ENCODE data around the gene TGFB1I1. TPM values are rescaled to one million over a fixed set of nuclear protein-coding genes. Genes with fewer than 3 reads are reported as not detected.

The TGFB1I1 gene
- 10 to 100 TPM; 17.4 to 31.8 (median 30.1) TPM for total RNA-seq

- no peak for TF ChIP-seq POLR2A (IDR thresholded peaks at IDR 0.05)
- no peak for TF ChIP-seq POLR2AphosphoS5 (IDR thresholded peaks at IDR 0.05)
- TF ChIP-seq CTCF (IDR thresholded peaks at IDR 0.05): no peak
- Histone ChIP-seq H3K4me3 (peak within 1 kb of the TSS; percentile 63 to 77 (median 74)), H3K9me3 (no peaks in the 10 kb centered on the region), H3K4me1 (no peaks in the 10 kb centered on the region), H3K36me3 (no peaks in the 10 kb centered on the region), H3K27ac (peak within 1 kb of the TSS; percentile 87 to 94), H3K27me3 (no peaks in the 10 kb centered on the region)
- intact Hi-C loops (cut with DNase I; ENCODE audit: low total_unique reads): no loop called here
- peak in 1 of 2 donors; percentile 65 for DNase-seq (ENCODE audit: low spot score in 2 of 2)
Observed at GRCh38 chr16:31471875-31472708, at the start of gene TGFB1I1. Gene TGFB1I1, plus strand, starts transcription at chr16:31472152. Its CDS starts 37 bp downstream, at chr16:31472189.

DNA sequence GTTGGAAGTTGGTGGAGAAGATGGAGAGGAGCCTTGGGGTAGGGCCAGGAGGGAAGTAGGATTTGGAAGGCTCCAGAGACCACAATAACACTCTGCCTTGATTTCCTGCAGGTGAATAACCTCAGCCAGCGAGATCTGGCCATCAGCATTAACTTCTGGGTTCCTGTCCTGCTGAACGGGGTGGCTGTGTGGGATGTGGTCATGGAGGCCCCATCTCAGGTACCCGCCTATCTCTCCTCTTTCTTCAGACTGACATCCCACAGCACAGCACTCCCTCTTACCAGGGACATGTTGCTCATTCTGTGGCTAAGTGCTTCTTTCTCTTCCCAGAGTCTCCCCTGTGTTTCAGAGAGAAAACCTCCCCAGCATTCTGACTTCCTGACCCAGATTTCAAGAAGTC, 48.7 kb upstream of the TGFB1I1 start:
- TF ChIP-seq POLR2A (IDR thresholded peaks at IDR 0.05) (no peak), CTCF (IDR thresholded peaks at IDR 0.05) (no peak), POLR2AphosphoS5 (IDR thresholded peaks at IDR 0.05) (no peak)
- Histone ChIP-seq H3K9me3 (no peaks in the 10 kb centered on the region), H3K4me3 (no peak overlapping the region), H3K4me1 (no peaks in the 10 kb centered on the region), H3K27ac (no peak overlapping the region), H3K36me3 (no peaks in the 10 kb centered on the region), H3K27me3 (peaks cover 0 to 9% of the 10 kb centered on the region in 2 donors)
- intact Hi-C loops (cut with DNase I; ENCODE audit: low total_unique reads): no loop called here
- no peak for DNase-seq (ENCODE audit: low spot score in 2 of 2)

GRCh38 chr16:31423801-31424200, 48.2 kb upstream of the TGFB1I1 start:
- H3K4me1 ChIP-seq: no peaks in the 10 kb centered on the region
- H3K9me3 ChIP-seq: no peaks in the 10 kb centered on the region
- H3K27me3 ChIP-seq: peaks cover 0 to 9% of the 10 kb centered on the region in 2 donors
- TF ChIP-seq CTCF (IDR thresholded peaks at IDR 0.05): no peak
- TF ChIP-seq POLR2AphosphoS5 (IDR thresholded peaks at IDR 0.05): no peak
- TF ChIP-seq POLR2A (IDR thresholded peaks at IDR 0.05): no peak
- no peak overlapping the region for H3K4me3 ChIP-seq
- no peaks in the 10 kb centered on the region for H3K36me3 ChIP-seq
- intact Hi-C loops (cut with DNase I; ENCODE audit: low total_unique reads): no loop called here
- no peak overlapping the region for H3K27ac ChIP-seq
- no peak for DNase-seq (ENCODE audit: low spot score in 2 of 2)

DNA sequence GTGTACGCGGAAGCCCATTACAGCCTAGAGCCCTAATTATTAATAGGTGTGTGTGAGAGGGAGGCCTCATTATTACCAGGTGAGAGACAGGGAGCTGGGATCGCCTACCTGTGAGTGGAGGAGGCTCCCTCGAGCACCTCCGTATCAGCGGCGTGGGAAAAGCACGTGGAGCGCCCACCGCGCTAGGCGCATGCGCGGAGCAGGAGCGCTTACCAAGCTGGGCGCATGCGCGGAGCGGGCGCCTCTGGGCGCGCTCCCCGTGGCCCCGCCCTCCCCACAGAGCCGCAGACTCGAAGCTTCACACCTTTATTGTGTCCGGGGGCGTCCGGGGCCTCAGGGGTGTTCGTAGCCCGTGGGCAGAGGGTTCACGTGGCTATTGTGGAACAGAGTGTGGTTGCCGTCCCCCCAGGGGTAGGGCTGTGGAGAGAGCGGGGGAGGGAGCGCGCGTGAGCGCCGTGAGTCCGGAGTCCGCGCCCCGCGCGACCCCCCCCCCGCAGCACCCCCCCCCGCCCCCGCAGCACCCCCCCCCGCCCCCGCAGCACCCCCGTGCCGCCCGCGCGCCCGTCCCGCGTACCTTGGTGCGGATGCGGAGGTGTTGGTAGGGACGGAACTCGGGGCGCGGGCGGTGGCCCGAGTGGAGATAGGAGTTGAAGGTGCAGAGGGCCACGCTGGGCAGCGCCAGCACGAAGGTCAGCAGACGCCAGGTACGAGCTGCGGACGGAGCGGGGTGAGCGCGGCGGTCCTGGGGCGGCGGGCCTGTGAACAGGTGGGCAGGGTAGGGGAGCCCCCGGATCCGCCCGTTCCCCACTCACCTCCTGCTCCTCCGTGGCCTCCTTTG, 44.3 kb upstream of the TGFB1I1 start:
- H3K4me3 ChIP-seq: peak overlapping the region; percentile 35 to 75 (median 55)
- H3K9me3 ChIP-seq: no peaks in the 10 kb centered on the region
- no peaks in the 10 kb centered on the region for H3K36me3 ChIP-seq
- peaks cover 0 to 2% of the 10 kb centered on the region in 2 donors for H3K27me3 ChIP-seq
- TF ChIP-seq CTCF (IDR thresholded peaks at IDR 0.05) (no peak), POLR2A (IDR thresholded peaks at IDR 0.05) (no peak), POLR2AphosphoS5 (IDR thresholded peaks at IDR 0.05) (no peak)
- intact Hi-C loops (cut with DNase I; ENCODE audit: low total_unique reads): no loop called here
- H3K4me1 ChIP-seq: no peaks in the 10 kb centered on the region
- no peak for DNase-seq (ENCODE audit: low spot score in 2 of 2)
- H3K27ac ChIP-seq: no peak overlapping the region

- intact Hi-C loops (cut with DNase I; ENCODE audit: low total_unique reads): no loop called here
- Histone ChIP-seq H3K27ac (no peak within 1 kb of the TSS), H3K4me1 (no peaks in the 10 kb centered on the region), H3K27me3 (no peaks in the 10 kb centered on the region), H3K4me3 (peak within 1 kb of the TSS; percentile 35 to 75 (median 55)), H3K9me3 (no peaks in the 10 kb centered on the region), H3K36me3 (no peaks in the 10 kb centered on the region)
- no peak for DNase-seq (ENCODE audit: low spot score in 2 of 2)
- no peak for TF ChIP-seq CTCF (IDR thresholded peaks at IDR 0.05)
Observed at GRCh38 chr16:31428279-31428597, 43.7 kb upstream of the TGFB1I1 start, which contains the start of gene COX6A2. Gene COX6A2, minus strand, starts transcription at chr16:31428360. Its CDS starts 35 bp downstream, at chr16:31428325.

All from breast epithelium (tissue), 4 donors.